Activated effector memory CD4-positive, alpha-beta T cell treated with anti-CD3 and anti-CD28 coated beads, Interleukin-2, amount 50 U/mL, for 16 hours (primary cell): ENCODE data around the gene GALNT12.
A peak's percentile ranks its signal among the peaks of the same experiment; 100 is the strongest.

ENCODE experiments used
- DNase-seq: peaks from one replicate; pipeline ENCODE4 v3.0.0-alpha.2; 2020

Gene GALNT12

GRCh38 chr9:98783518-98784226, 23.8 kb upstream of the GALNT12 start:
- DNase-seq, result peak; percentile 31

- DNase-seq, result peak; percentile 49
Measured at GRCh38 chr9:98784831-98785806, 22.4 kb upstream of the GALNT12 start.

- no peak for DNase-seq
Measured at GRCh38 chr9:98786750-98787510, 20.5 kb upstream of the GALNT12 start.

GRCh38 chr9:98787766-98788335, 19.6 kb upstream of the GALNT12 start:
- no peak for DNase-seq

- DNase-seq, result no peak
Measured at GRCh38 chr9:98789483-98790133, 17.9 kb upstream of the GALNT12 start.

GRCh38 chr9:98790134-98790841, 17.2 kb upstream of the GALNT12 start:
- DNase-seq, result no peak

- DNase-seq, result peak; percentile 85
Measured at GRCh38 chr9:98790842-98791607, 16.4 kb upstream of the GALNT12 start.

- no peak for DNase-seq
Measured at GRCh38 chr9:98791608-98792490, 15.6 kb upstream of the GALNT12 start.

GRCh38 chr9:98793031-98793430, 14.4 kb upstream of the GALNT12 start:
- no peak for DNase-seq

GRCh38 chr9:98794802-98795201, 12.7 kb upstream of the GALNT12 start:
- DNase-seq, result no peak

GRCh38 chr9:98795295-98795955, 12.0 kb upstream of the GALNT12 start:
- no peak for DNase-seq

GRCh38 chr9:98795970-98796363, 11.5 kb upstream of the GALNT12 start:
- peak; percentile 66 for DNase-seq

GRCh38 chr9:98796364-98797101, 10.9 kb upstream of the GALNT12 start, which contains the start of gene ANKS6:
Gene ANKS6 (minus strand): TSS chr9:98796555. CDS start chr9:98796491, 64 bp downstream.
- peak; percentile 93 for DNase-seq

GRCh38 chr9:98797491-98797890, 10.0 kb upstream of the GALNT12 start:
- no peak for DNase-seq

- no peak for DNase-seq
Measured at GRCh38 chr9:98798254-98798653, 9.2 kb upstream of the GALNT12 start.

- no peak for DNase-seq
Measured at GRCh38 chr9:98801561-98801960, 5.9 kb upstream of the GALNT12 start.

GRCh38 chr9:98801969-98802371, 5.5 kb upstream of the GALNT12 start:
- DNase-seq, result no peak

- DNase-seq, result no peak
Measured at GRCh38 chr9:98804083-98804482, 3.4 kb upstream of the GALNT12 start.
